K562 (cell line): ENCODE data around the gene MANF. TPM values are rescaled to one million over a fixed set of nuclear protein-coding genes. Genes with fewer than 3 reads are reported as not detected.
A peak's percentile ranks its signal among the peaks of the same experiment; 100 is the strongest.

Source experiments
- ATAC-seq: fragments of 200-7000 bp; cut with Tn5 transposase; 3 replicates; pipeline ENCODE4 v1.9.1; 2020; ENCODE audit warnings: moderate library complexity
- BruUV-seq: library from RNA; stranded (reverse); fragments of 400-500 nt; replicated peaks from 2 replicates; lab custom pipeline; 2021; lab: Mats Ljungman, UMichigan
- CTCF ChIA-PET: fragments of 300-600 bp; formaldehyde crosslinking; extraction: SDS; loops from one replicate; lab custom pipeline; 2021; ENCODE audit warnings: low intra/inter-chr PET ratio; lab: Yijun Ruan, JAX
- POLR2A ChIA-PET: fragments of 300-600, 350-650 bp; sonication (Branson Sonifier 250); formaldehyde crosslinking; extraction: SDS; loops from one replicate; lab custom pipeline; 2021; ENCODE audit warnings: antibody characterized with exemption, inconsistent platforms; lab: Yijun Ruan, JAX
- DNase-seq, 4 experiments: peaks; one replicate each; pipeline versions ENCODE4 v3.0.0 to v3.0.0-alpha.2; 2011 to 2018; ENCODE audit warnings: low spot score in 3 of 4, mixed read lengths in 3 of 4; ENCODE audit errors: extremely low read depth in 1 of 4
- FAIRE-seq: peaks from 2 replicates; lab custom pipeline; 2011; peaks lifted over from hg19 to GRCh38; lab: Jason Lieb, UNC
- H2AFZ ChIP-seq: 2 replicates; pipeline ENCODE4 v1.6.0; 2011; ENCODE audit warnings: low read depth, low read length, control low read depth, inconsistent platforms
- H3K27ac ChIP-seq: fragments of 200-600 bp; 3 replicates; pipeline ENCODE4 v1.8.0; 2011; ENCODE audit warnings: low read depth, mild to moderate bottlenecking, control low read depth, inconsistent platforms, low read length, moderate library complexity, mixed read lengths; ENCODE audit errors: extremely low read depth
- H3K27me3 ChIP-seq, 2 experiments: fragments of 300-600 bp in 1 of 2; 2 replicates in 1 of 2; 3 replicates in 1 of 2; pipeline versions ENCODE4 v1.6.0 to v1.8.0; 2011; ENCODE audit warnings: inconsistent platforms in 2 of 2, low read length in 2 of 2, mild to moderate bottlenecking in 1 of 2, mixed read lengths in 1 of 2, moderate library complexity in 1 of 2; ENCODE audit not compliant: control insufficient read depth in 2 of 2, insufficient read depth in 2 of 2
- H3K36me3 ChIP-seq: fragments of 300-600 bp; 3 replicates; pipeline ENCODE4 v1.8.0; 2011; ENCODE audit warnings: mild to moderate bottlenecking, low read length, inconsistent platforms; ENCODE audit not compliant: control insufficient read depth, insufficient read depth
- H3K4me1 ChIP-seq, 2 experiments: fragments of 200-600 bp in 1 of 2; replicated peaks in 1 of 2; 2 replicates in 1 of 2; 3 replicates in 1 of 2; pipeline versions ENCODE4 v1.5.1 to v1.8.0; 2011; ENCODE audit warnings: inconsistent platforms in 2 of 2, low read length in 2 of 2, mild to moderate bottlenecking in 1 of 2, mixed read lengths in 1 of 2, moderate library complexity in 1 of 2; ENCODE audit not compliant: control insufficient read depth in 2 of 2, insufficient read depth in 2 of 2
- H3K4me2 ChIP-seq: 2 replicates; pipeline ENCODE4 v1.6.1; 2011; ENCODE audit warnings: low read length, control low read depth, inconsistent platforms, mixed read lengths; ENCODE audit not compliant: insufficient read depth
- H3K4me3 ChIP-seq: fragments of 200-600 bp; sonication (generic), shearing (Covaris generic); 2 replicates; pipeline ENCODE4 v1.5.1; 2016; ENCODE audit warnings: control low read depth, inconsistent platforms
- H3K79me2 ChIP-seq: fragments of 200-600 bp; 3 replicates; pipeline ENCODE4 v1.8.0; 2011; ENCODE audit warnings: low read length, inconsistent platforms; ENCODE audit not compliant: control insufficient read depth, insufficient read depth
- H3K9ac ChIP-seq, 2 experiments: 2 replicates each; pipeline versions ENCODE4 v1.6.0 to v1.6.1; 2011; ENCODE audit warnings: low read depth in 2 of 2, low read length in 2 of 2, control low read depth in 1 of 2, inconsistent platforms in 1 of 2, mild to moderate bottlenecking in 1 of 2, mixed read lengths in 1 of 2; ENCODE audit not compliant: insufficient read depth in 1 of 2
- H3K9me1 ChIP-seq: one replicate; pipeline ENCODE4 v1.6.0; 2011; ENCODE audit warnings: inconsistent platforms, mild to moderate bottlenecking, low read length, moderate library complexity; ENCODE audit not compliant: control insufficient read depth, insufficient read depth
- H3K9me3 ChIP-seq: replicated peaks from 2 replicates; pipeline ENCODE4 v1.5.1; 2011; ENCODE audit warnings: low read depth, low read length, inconsistent platforms; ENCODE audit not compliant: control insufficient read depth, insufficient read depth
- H4K20me1 ChIP-seq: replicated peaks from 2 replicates; pipeline ENCODE4 v1.6.1; 2011; ENCODE audit warnings: low read length, inconsistent platforms, mixed read lengths; ENCODE audit not compliant: control insufficient read depth, insufficient read depth
- BCOR ChIP-seq: fragments of 450-650 bp; IDR thresholded peaks from 2 replicates; pipeline ENCODE4 v1.6.1; 2016
- CEBPZ ChIP-seq: fragments of 150-350 bp; IDR thresholded peaks from 2 replicates; pipeline ENCODE4 v1.6.1; 2014; ENCODE audit warnings: low read depth, mild to moderate bottlenecking, low read length, borderline replicate concordance
- CHCHD3 ChIP-seq: fragments of 250-450 bp; sonication (Bioruptor Pico); IDR thresholded peaks from 2 replicates; pipeline ENCODE4 v2.1.2; 2022; ENCODE audit warnings: mild to moderate bottlenecking
- GATAD2B ChIP-seq: fragments of 450-650 bp; IDR thresholded peaks from 2 replicates; pipeline ENCODE4 v1.6.1; 2017; ENCODE audit warnings: mild to moderate bottlenecking, borderline replicate concordance
- HDAC3 ChIP-seq: fragments of 450-650 bp; IDR thresholded peaks from 2 replicates; pipeline ENCODE4 v1.6.1; 2018; ENCODE audit warnings: borderline replicate concordance, mild to moderate bottlenecking, moderate library complexity; ENCODE audit not compliant: partially characterized antibody
- HMG20B ChIP-seq: fragments of 250-450 bp; sonication (Bioruptor Pico); IDR thresholded peaks from 2 replicates; pipeline ENCODE4 v1.5.0; 2021; ENCODE audit warnings: mild to moderate bottlenecking
- L3MBTL2 ChIP-seq: fragments of 450-650 bp; IDR thresholded peaks from 2 replicates; pipeline ENCODE4 v1.6.1; 2016; ENCODE audit warnings: mild to moderate bottlenecking, moderate library complexity
- MIER1 ChIP-seq: fragments of 450-650 bp; IDR thresholded peaks from 2 replicates; pipeline ENCODE4 v1.6.1; 2016; ENCODE audit warnings: antibody characterized with exemption, mild to moderate bottlenecking, low read depth
- MNT ChIP-seq, 2 experiments: fragments of 450-650 bp; conservative IDR thresholded peaks; 2 replicates each; pipeline ENCODE4 v1.6.1; 2017; ENCODE audit warnings: mild to moderate bottlenecking in 2 of 2, moderate library complexity in 2 of 2
- NFATC3 ChIP-seq: fragments of 450-650 bp; IDR thresholded peaks from 2 replicates; pipeline ENCODE4 v1.6.1; 2017; ENCODE audit warnings: mild to moderate bottlenecking
- RBM17 ChIP-seq: fragments of 200-400 bp; formaldehyde crosslinking; IDR thresholded peaks from 2 replicates; pipeline ENCODE4 v1.6.1; 2017; ENCODE audit warnings: low read depth, mild to moderate bottlenecking, low read length, borderline replicate concordance
- SREBF1 ChIP-seq: fragments of 150-350 bp; IDR thresholded peaks from 2 replicates; pipeline ENCODE4 v1.6.1; 2014; ENCODE audit warnings: antibody characterized with exemption, low read depth, low read length, borderline replicate concordance
- SRSF1 ChIP-seq: fragments of 200-400 bp; formaldehyde crosslinking; IDR thresholded peaks from 2 replicates; pipeline ENCODE4 v1.6.1; 2017; ENCODE audit warnings: mild to moderate bottlenecking, low read depth, low read length, moderate library complexity
- ZFPM2 ChIP-seq: fragments of 250-450 bp; sonication (Bioruptor Pico); IDR thresholded peaks from 2 replicates; pipeline ENCODE4 v1.5.1; 2022; ENCODE audit warnings: mild to moderate bottlenecking
- ZNF174 ChIP-seq: fragments of 250-450 bp; sonication (Bioruptor Pico); IDR thresholded peaks from 2 replicates; pipeline ENCODE4 v1.4.0; 2020; ENCODE audit warnings: mild to moderate bottlenecking
- ZNF184 ChIP-seq: sonication (generic); formaldehyde crosslinking; IDR thresholded peaks from 2 replicates; pipeline ENCODE4 v1.5.0; 2020; ENCODE audit warnings: missing genetic modification reagents
- ZNF766 ChIP-seq: fragments of 200-800 bp; sonication (Bioruptor generic); conservative IDR thresholded peaks from 2 replicates; pipeline ENCODE4 v1.6.1; 2016; ENCODE audit warnings: missing genetic modification characterization, missing compliant biosample characterization
- WGBS: fragments of 100-300 bp; shearing (Covaris generic); methylation state at CpG from one replicate; pipeline ENCODE4 v1.1.6; 2016; ENCODE audit warnings: low coverage, mixed read lengths; ENCODE audit not compliant: insufficient coverage; ENCODE audit errors: missing lambda C conversion rate; 5-methylcytosine and 5-hydroxymethylcytosine counted together
- in situ Hi-C: fragments of 300-500 bp; cut with MboI; formaldehyde crosslinking; loops from 4 replicates; pipeline ENCODE4 v1.15.0; 2018; ENCODE audit warnings: inconsistent platforms, mixed read lengths
- intact Hi-C: fragments of 100-400 bp; cut with micrococcal nuclease; formaldehyde crosslinking; loops from 2 replicates; pipeline ENCODE4 v1.14.2; 2022
- polyA plus RNA-seq, 8 experiments: library from polyadenylated mRNA; depleted of rRNA in 4 of 8; stranded (reverse) in 5 of 8; unstranded in 3 of 8; fragments of >200 nt; fragmentation: Nextera tagmentation in 2 of 8; fragmentation: Illumina TruSeq in 1 of 8; extraction: Ambion mirVana in 2 of 8; extraction: Trizol in 1 of 8; gene quantifications; 2 replicates each; pipeline versions ENCODE4 v1.2.1 to v1.2.3, GENCODE V29; 2011 to 2014; ENCODE audit warnings: inconsistent platforms in 1 of 8, missing spikeins in 1 of 8
- total RNA-seq, 7 experiments: library from RNA; depleted of rRNA in 6 of 7; stranded (reverse); fragments of >200 nt in 6 of 7; fragmentation: Illumina TruSeq in 2 of 7; extraction: Trizol in 2 of 7; gene quantifications; 2 replicates each; pipeline versions ENCODE4 v1.2.1 to v1.2.3, GENCODE V29; 2011 to 2021; ENCODE audit warnings: low replicate concordance in 1 of 7

Gene MANF
- total and polyA plus RNA-seq, 9 of the 15 experiments (the other 6 are each of a cell fraction or from before 2014, with no cell fraction given) = 6.5 to 52.7 (median 42.3) TPM

- no peak for DNase-seq
- in situ Hi-C loops = no loop called here
- TF ChIP-seq GATAD2B (no peak), CHCHD3 (CRISPR knock-in tag) (no peak), SREBF1 (no peak), ZNF184 (CRISPR knock-in tag) (no peak), L3MBTL2 (peak; percentile 50; the same call in 1 of the 2 replicates), RBM17 (no peak), ZNF766 (CRISPR knock-in tag) (no peak), ZFPM2 (CRISPR knock-in tag) (no peak), NFATC3 (no peak), MNT (conservative IDR thresholded peaks at IDR 0.05) (no peak), SRSF1 (no peak), ZNF174 (no peak), MIER1 (no peak), BCOR (no peak), HDAC3 (no peak), CEBPZ (no peak), HMG20B (CRISPR knock-in tag) (no peak)
These were observed 5.4 kb downstream of the MANF start for GRCh38 chr3:51390246-51391074.

More at GRCh38 chr3:51390246-51391074, 5.4 kb downstream of the MANF start:
- Histone ChIP-seq H4K20me1 (peaks cover 25% of the 10 kb centered on the region; the same call in 1 of the 2 replicates), H3K27me3 (no peaks in the 10 kb centered on the region), H3K4me1 (peaks cover 32 to 38% of the 10 kb centered on the region in 2 experiments), H3K9ac (peak overlapping the region; percentile 70 to 90), H2AFZ (peak overlapping the region; percentile 84), H3K79me2 (peaks cover 65% of the 10 kb centered on the region), H3K4me2 (peak overlapping the region; percentile 78), H3K9me1 (peaks cover 23% of the 10 kb centered on the region), H3K36me3 (peaks cover 71% of the 10 kb centered on the region), H3K4me3 (peak overlapping the region; percentile 24), H3K27ac (peak overlapping the region; percentile 66; the same call in 2 of the 3 replicates), H3K9me3 (no peaks in the 10 kb centered on the region)
- ChIA-PET CTCF (no interaction called here), POLR2A (interaction anchor here (0.8 kb wide), 1 partner anchor 51 kb away, joined by 4 read pairs; no protein-coding TSS in a partner anchor)
- ATAC-seq (peak; percentile 6), FAIRE-seq (peak; percentile 82)
- intact Hi-C loops = loop anchor here (1.0 kb wide), 1 partner anchor 109 kb away; no protein-coding TSS in a partner anchor
- WGBS = 49% methylated on average over 20 of the region's 29 CpGs
- BruUV-seq = no TSS peak
